Measurements from ENCODE around the gene HEXD.

- TF ChIP-seq CTCF (IDR thresholded peaks at IDR 0.05; ENCODE audit: borderline replicate concordance, extremely low read depth, low read length, poor library complexity, severe bottlenecking) (no peak), EZH2 (IDR thresholded peaks at IDR 0.05; ENCODE audit: borderline replicate concordance, low read depth, low read length, severe bottlenecking) (no peak)
Measured at GRCh38 chr17:82483204-82483660, 65.1 kb downstream of the HEXD start.

Measured in DND-41 (cell line).